ENCODE results near the gene CD82. TPM values are rescaled to one million over a fixed set of nuclear protein-coding genes. Genes with fewer than 3 reads are reported as not detected.

CD82 gene
- total RNA-seq, 2 experiments from 2014 or later: 1.2 to 6.4 TPM

DNA sequence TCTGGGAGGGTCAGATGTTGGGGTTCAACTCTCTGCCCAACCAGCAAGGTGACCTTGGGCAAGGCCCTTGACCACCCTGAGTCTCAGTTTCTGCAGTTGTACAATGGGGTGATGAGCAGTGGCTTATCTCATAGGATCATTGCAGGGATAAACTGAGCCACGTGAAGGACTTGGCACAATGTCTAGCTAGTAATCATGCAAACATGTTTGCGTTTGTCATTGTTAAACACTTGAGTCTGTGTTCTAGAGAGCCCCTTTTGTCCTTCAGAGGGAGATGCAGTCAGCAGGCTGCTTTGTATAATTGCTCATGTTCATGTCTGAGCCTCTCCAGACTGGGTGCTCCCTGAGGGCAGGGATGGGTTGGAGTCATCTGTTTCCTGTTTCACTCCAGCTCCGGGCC is 15.8 kb downstream of the CD82 start:
- TF ChIP-seq EZH2phosphoT487 (IDR thresholded peaks at IDR 0.05; ENCODE audit: borderline replicate concordance, low read depth, low read length) (no peak), CTCF (conservative IDR thresholded peaks at IDR 0.05; ENCODE audit: low read length) (no peak)
- H3K36me3 ChIP-seq (ENCODE audit: insufficient read depth, low read length): no peaks in the 10 kb centered on the region
- H3K9me3 ChIP-seq (ENCODE audit: low read length): no peaks in the 10 kb centered on the region
- H3K4me2 ChIP-seq (ENCODE audit: low read length): no peak overlapping the region
- no peak overlapping the region for H3K4me3 ChIP-seq (ENCODE audit: low read depth, low read length, poor library complexity, severe bottlenecking)
- no peaks in the 10 kb centered on the region for H4K20me1 ChIP-seq (ENCODE audit: insufficient read depth, low read length)
- ChIA-PET CTCF (ENCODE audit: unreplicated experiment) (no interaction called here), POLR2A (no interaction called here)
- no peak for DNase-seq (ENCODE audit: low spot score)
- H3K9me2 ChIP-seq (ENCODE audit: insufficient read depth, low read length): no peaks in the 10 kb centered on the region
- no peak overlapping the region for H2AFZ ChIP-seq (ENCODE audit: low read length)
- H3K79me2 ChIP-seq (ENCODE audit: insufficient read depth, low read depth, low read length): no peaks in the 10 kb centered on the region
- H3K4me1 ChIP-seq (ENCODE audit: insufficient read depth, low read length, poor library complexity, severe bottlenecking): no peaks in the 10 kb centered on the region
- intact Hi-C loops (cut with micrococcal nuclease; ENCODE audit: unreplicated experiment): no loop called here
- no peak overlapping the region for H3K27ac ChIP-seq (ENCODE audit: low read depth, low read length, poor library complexity, severe bottlenecking)
- BruUV-seq (replicated peaks): no TSS peak

DNA sequence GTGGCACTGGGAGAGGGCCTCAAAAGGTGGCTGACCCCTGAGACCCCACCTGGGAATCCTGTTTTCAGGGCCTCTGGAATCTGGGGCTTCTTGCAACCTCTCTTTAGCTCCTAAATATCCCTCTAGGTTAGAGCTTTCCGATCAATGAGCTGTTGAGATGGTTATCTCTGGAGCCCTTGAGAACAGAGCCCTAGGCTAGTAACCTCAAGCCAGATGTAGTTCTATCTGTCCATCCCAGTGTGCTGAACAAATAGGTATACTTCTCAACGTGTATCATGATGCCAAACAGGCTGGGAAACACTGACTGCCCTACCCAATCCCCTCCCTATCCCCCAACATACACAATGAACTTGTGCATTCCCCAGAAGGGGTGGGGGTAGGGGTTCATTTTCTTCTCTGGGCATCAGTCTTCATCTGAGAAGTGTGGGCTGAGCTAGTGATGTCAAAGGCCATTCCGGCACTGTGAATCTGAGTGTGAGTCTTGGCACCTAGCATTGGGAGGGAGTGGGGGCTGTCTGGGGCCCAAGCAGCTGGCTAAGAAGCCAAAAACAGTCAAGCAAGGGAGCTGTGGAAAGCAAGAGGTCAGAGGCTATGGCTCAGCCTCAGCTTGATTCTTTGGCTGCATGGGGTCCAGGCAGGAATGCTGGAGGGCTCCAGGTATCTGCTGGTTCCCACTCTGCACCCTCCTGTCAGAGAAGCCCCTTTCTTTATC is 17.3 kb downstream of the CD82 start:
- H3K9me3 ChIP-seq (ENCODE audit: low read length): no peaks in the 10 kb centered on the region
- no peak overlapping the region for H2AFZ ChIP-seq (ENCODE audit: low read length)
- no peaks in the 10 kb centered on the region for H3K79me2 ChIP-seq (ENCODE audit: insufficient read depth, low read depth, low read length)
- H3K9me2 ChIP-seq (ENCODE audit: insufficient read depth, low read length): no peaks in the 10 kb centered on the region
- no peaks in the 10 kb centered on the region for H4K20me1 ChIP-seq (ENCODE audit: insufficient read depth, low read length)
- H3K4me1 ChIP-seq (ENCODE audit: insufficient read depth, low read length, poor library complexity, severe bottlenecking): no peaks in the 10 kb centered on the region
- no TSS peak for BruUV-seq (replicated peaks)
- ChIA-PET POLR2A (interaction anchor here (0.7 to 1.5 kb wide), 4 partner anchors 10 to 27 kb away, joined by 3 to 4 read pairs (median 4); no protein-coding TSS in a partner anchor), CTCF (ENCODE audit: unreplicated experiment) (no interaction called here)
- H3K4me2 ChIP-seq (ENCODE audit: low read length): no peak overlapping the region
- no peak overlapping the region for H3K27ac ChIP-seq (ENCODE audit: low read depth, low read length, poor library complexity, severe bottlenecking)
- TF ChIP-seq CTCF (conservative IDR thresholded peaks at IDR 0.05; ENCODE audit: low read length) (no peak), EZH2phosphoT487 (IDR thresholded peaks at IDR 0.05; ENCODE audit: borderline replicate concordance, low read depth, low read length) (no peak)
- no peak for DNase-seq (ENCODE audit: low spot score)
- H3K4me3 ChIP-seq (ENCODE audit: low read depth, low read length, poor library complexity, severe bottlenecking): no peak overlapping the region
- intact Hi-C loops (cut with micrococcal nuclease; ENCODE audit: unreplicated experiment): no loop called here
- no peaks in the 10 kb centered on the region for H3K36me3 ChIP-seq (ENCODE audit: insufficient read depth, low read length)

- BruUV-seq (replicated peaks): no TSS peak
- no peak overlapping the region for H2AFZ ChIP-seq (ENCODE audit: low read length)
- DNase-seq (ENCODE audit: low spot score): no peak
- no peaks in the 10 kb centered on the region for H3K79me2 ChIP-seq (ENCODE audit: insufficient read depth, low read depth, low read length)
- intact Hi-C loops (cut with micrococcal nuclease; ENCODE audit: unreplicated experiment): no loop called here
- H4K20me1 ChIP-seq (ENCODE audit: insufficient read depth, low read length): no peaks in the 10 kb centered on the region
- no peaks in the 10 kb centered on the region for H3K9me2 ChIP-seq (ENCODE audit: insufficient read depth, low read length)
- CTCF ChIA-PET (ENCODE audit: unreplicated experiment): no interaction called here
- no peaks in the 10 kb centered on the region for H3K9me3 ChIP-seq (ENCODE audit: low read length)
- H3K27ac ChIP-seq (ENCODE audit: low read depth, low read length, poor library complexity, severe bottlenecking): no peak overlapping the region
- no peak overlapping the region for H3K4me3 ChIP-seq (ENCODE audit: low read depth, low read length, poor library complexity, severe bottlenecking)
- no peaks in the 10 kb centered on the region for H3K4me1 ChIP-seq (ENCODE audit: insufficient read depth, low read length, poor library complexity, severe bottlenecking)
- TF ChIP-seq CTCF (conservative IDR thresholded peaks at IDR 0.05; ENCODE audit: low read length): no peak
- TF ChIP-seq EZH2phosphoT487 (IDR thresholded peaks at IDR 0.05; ENCODE audit: borderline replicate concordance, low read depth, low read length): no peak
- H3K4me2 ChIP-seq (ENCODE audit: low read length): no peak overlapping the region
- POLR2A ChIA-PET: interaction anchor here (0.7 to 1.5 kb wide), 4 partner anchors 11 to 27 kb away, joined by 3 to 4 read pairs (median 4); no protein-coding TSS in a partner anchor
- no peaks in the 10 kb centered on the region for H3K36me3 ChIP-seq (ENCODE audit: insufficient read depth, low read length)
Observed at GRCh38 chr11:44583353-44583669, 17.8 kb downstream of the CD82 start.
